AG04450 (cell line): ENCODE results near the gene BORCS6. TPM values are rescaled to one million over a fixed set of nuclear protein-coding genes. Genes with fewer than 3 reads are reported as not detected.

Experiments
- CTCF ChIA-PET: fragments of 300-600, 350-600 bp; formaldehyde crosslinking; extraction: SDS; loops from one replicate; lab custom pipeline; 2022; ENCODE audit warnings: antibody characterized with exemption, inconsistent platforms; lab: Charles Lee
- POLR2A ChIA-PET: fragments of 350-600 bp; formaldehyde crosslinking; extraction: SDS; loops from one replicate; lab custom pipeline; 2021; ENCODE audit warnings: antibody characterized with exemption, inconsistent platforms; lab: Yijun Ruan, JAX
- DNase-seq: peaks from one replicate; pipeline ENCODE4 v3.0.0-alpha.2; 2011; ENCODE audit warnings: low read depth, low spot score
- H3K27ac ChIP-seq: one replicate; pipeline ENCODE4 v1.5.1; 2012; ENCODE audit warnings: low read depth, low read length, control low read depth
- H3K27me3 ChIP-seq: one replicate; pipeline ENCODE4 v1.6.0; 2012; ENCODE audit warnings: low read length; ENCODE audit not compliant: control insufficient read depth, insufficient read depth
- H3K4me3 ChIP-seq: 2 replicates; pipeline ENCODE4 v1.5.1; 2011; ENCODE audit warnings: mild to moderate bottlenecking, low read depth, low read length, control low read depth
- H3K9me3 ChIP-seq: 2 replicates; pipeline ENCODE4 v1.5.1; 2012; ENCODE audit warnings: low read length; ENCODE audit not compliant: control insufficient read depth, insufficient read depth
- CTCF ChIP-seq: IDR thresholded peaks from 2 replicates; pipeline ENCODE4 v1.5.1; 2011; ENCODE audit warnings: low read depth, low read length, control low read depth, inconsistent platforms
- polyA minus RNA-seq: library from RNA; depleted of rRNA, polyadenylated mRNA; stranded (reverse); fragments of >200 nt; gene quantifications from 2 replicates; pipeline ENCODE4 v1.2.3, GENCODE V29; 2011; rRNA and poly(A)+ RNA removed
- polyA plus RNA-seq: library from polyadenylated mRNA; depleted of rRNA; stranded (reverse); fragments of >200 nt; gene quantifications from 2 replicates; pipeline ENCODE4 v1.2.3, GENCODE V29; 2011; rRNA removed

Gene BORCS6
- polyA plus RNA-seq (2.3 and 2.7 TPM in 2 replicates), polyA minus RNA-seq (2.6 and 3.0 TPM in 2 replicates)

GRCh38 chr17:8189711-8190477 is at the start of gene BORCS6:
BORCS6 (minus strand) TSS chr17:8190180; CDS start chr17:8190140, 40 bp downstream.
- peak within 1 kb of the TSS; percentile 75 for H3K4me3 ChIP-seq
- ChIA-PET CTCF (interaction anchor here (0.6 to 1.3 kb wide), 3 partner anchors 28 to 70 kb away, joined by 3 to 4 read pairs (median 3); no protein-coding TSS in a partner anchor), POLR2A (interaction anchor here (0.6 to 1.4 kb wide), 10 partner anchors 10 to 246 kb away, joined by 3 to 14 read pairs (median 6); partner anchors contain the start of genes AURKB and NDEL1)
- DNase-seq, result peak; percentile 97
- TF ChIP-seq CTCF, result peak; percentile 8; the same call in 1 of the 2 replicates
- no peaks in the 10 kb centered on the region for H3K27me3 ChIP-seq
- H3K9me3 ChIP-seq, result no peaks in the 10 kb centered on the region; the same call in 1 of the 2 replicates
- H3K27ac ChIP-seq, result peak within 1 kb of the TSS; percentile 90

- DNase-seq, result no peak
- Histone ChIP-seq H3K27ac (no peak overlapping the region), H3K4me3 (no peak overlapping the region), H3K27me3 (no peaks in the 10 kb centered on the region), H3K9me3 (no peaks in the 10 kb centered on the region)
- POLR2A ChIA-PET, result interaction anchor here (0.7 kb wide), 1 partner anchor 27 kb away, joined by 5 read pairs; no protein-coding TSS in a partner anchor
- CTCF ChIA-PET, result no interaction called here
- no peak for TF ChIP-seq CTCF
Observed at GRCh38 chr17:8237886-8238285, 47.9 kb upstream of the BORCS6 start.

- no peak for DNase-seq
- Histone ChIP-seq H3K9me3 (no peaks in the 10 kb centered on the region), H3K4me3 (no peak overlapping the region), H3K27me3 (no peaks in the 10 kb centered on the region), H3K27ac (no peak overlapping the region)
- CTCF ChIA-PET, result no interaction called here
- POLR2A ChIA-PET, result no interaction called here
- TF ChIP-seq CTCF, result no peak
Observed at GRCh38 chr17:8237175-8237574, 47.2 kb upstream of the BORCS6 start.

GRCh38 chr17:8235676-8236075 is 45.7 kb upstream of the BORCS6 start:
- TF ChIP-seq CTCF, result no peak
- Histone ChIP-seq H3K4me3 (no peak overlapping the region), H3K9me3 (no peaks in the 10 kb centered on the region), H3K27ac (no peak overlapping the region), H3K27me3 (no peaks in the 10 kb centered on the region)
- no peak for DNase-seq
- ChIA-PET POLR2A (no interaction called here), CTCF (no interaction called here)
